CD1c-positive myeloid dendritic cell (primary cell): ENCODE results near the gene TAF13.
"Not testable (repeated sequence)": the region's sequence is repeated elsewhere in the genome, so short reads cannot be mapped to it uniquely, and the experiment has no call there.

Experiments
- DNase-seq: peaks from one replicate; pipeline ENCODE4 v3.0.0-alpha.2; 2016; ENCODE audit errors: extremely low spot score

TAF13 gene

DNA sequence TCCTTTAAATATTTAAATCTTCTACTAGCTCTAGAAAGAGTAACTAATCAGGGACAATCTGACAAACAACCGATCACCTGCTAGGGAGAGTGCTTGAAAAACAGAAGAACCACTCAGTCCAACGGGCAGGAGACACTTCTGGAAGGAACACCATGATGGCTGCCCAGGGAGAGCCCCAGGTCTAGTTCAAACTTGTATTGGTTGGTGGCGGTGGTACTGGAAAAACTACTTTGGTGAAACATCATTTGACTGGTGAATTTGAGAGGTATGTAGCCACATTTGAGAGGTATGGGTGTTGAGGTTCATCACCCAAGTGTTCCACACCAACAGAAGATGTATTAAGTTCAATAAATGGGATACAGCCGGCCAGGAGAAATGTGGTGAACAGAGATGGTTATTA lies 29.1 kb downstream of the TAF13 start:
- DNase-seq = no peak

DNA sequence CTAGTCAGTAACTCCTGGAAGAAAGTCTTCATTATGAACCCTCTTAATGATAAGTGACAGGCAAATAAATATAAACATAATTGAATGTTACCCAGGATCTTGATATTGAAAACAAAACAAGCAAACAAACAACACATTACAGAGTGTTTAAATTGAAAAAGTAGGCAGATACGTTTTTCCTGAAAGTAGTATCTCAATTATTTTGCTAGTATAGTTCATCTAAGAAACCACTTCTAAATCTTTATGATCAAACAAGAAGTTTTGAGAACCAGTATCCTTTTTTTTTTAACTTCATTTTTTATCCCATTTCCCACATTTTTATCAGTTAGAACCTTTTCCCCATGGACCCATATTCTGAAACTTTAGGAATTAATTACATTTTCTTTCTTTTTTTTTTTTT lies 30.2 kb downstream of the TAF13 start:
- DNase-seq = no peak

DNA sequence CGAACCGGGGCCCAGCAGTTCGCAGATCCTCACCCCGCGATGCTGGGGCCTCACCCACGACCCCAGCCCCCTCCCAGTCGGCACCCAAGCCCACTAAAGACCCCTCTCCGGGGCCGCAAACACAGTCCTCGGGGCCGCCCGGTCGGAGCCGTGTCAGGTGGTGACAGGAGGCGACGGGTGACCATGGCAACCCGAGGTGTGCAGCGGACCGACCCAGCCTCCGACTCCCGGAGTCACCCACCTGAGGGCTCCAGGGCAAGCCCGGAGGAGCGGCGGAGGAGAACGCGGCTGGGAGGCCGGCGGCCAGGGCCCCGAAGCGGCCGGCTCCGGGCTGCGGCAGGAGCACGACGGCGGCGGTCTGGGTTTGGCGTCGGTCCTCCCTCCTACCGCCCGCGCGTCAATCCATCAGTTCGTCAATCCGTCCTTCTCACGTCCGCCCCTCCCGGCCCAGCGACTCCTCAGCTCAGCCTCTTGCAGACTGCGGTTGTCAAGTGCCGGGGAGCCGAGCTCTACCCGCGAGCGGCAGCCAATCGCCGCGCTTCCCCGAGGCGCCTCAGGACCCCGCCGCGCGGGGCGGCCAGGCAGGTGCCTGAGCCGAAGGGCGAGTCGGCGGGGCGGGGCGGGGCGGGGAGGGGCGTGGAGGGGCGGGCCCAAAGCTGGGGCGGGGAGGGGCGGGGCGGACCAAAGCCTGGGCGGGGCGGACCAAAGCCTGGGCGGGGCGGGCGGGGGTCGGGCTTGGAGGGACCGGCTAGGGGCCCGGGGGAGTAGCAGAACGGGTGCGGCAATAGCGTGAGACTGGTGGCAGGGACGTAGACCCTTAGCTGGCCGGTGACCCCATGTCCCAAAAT lies 34.0 kb downstream of the TAF13 start, which contains the start of gene WDR47:
TSS of gene WDR47 (minus strand) at position 482 of the 848 bp plus-strand sequence. CDS start 18,590 bp downstream, outside the sequence.
- DNase-seq = peak; percentile 99

DNA sequence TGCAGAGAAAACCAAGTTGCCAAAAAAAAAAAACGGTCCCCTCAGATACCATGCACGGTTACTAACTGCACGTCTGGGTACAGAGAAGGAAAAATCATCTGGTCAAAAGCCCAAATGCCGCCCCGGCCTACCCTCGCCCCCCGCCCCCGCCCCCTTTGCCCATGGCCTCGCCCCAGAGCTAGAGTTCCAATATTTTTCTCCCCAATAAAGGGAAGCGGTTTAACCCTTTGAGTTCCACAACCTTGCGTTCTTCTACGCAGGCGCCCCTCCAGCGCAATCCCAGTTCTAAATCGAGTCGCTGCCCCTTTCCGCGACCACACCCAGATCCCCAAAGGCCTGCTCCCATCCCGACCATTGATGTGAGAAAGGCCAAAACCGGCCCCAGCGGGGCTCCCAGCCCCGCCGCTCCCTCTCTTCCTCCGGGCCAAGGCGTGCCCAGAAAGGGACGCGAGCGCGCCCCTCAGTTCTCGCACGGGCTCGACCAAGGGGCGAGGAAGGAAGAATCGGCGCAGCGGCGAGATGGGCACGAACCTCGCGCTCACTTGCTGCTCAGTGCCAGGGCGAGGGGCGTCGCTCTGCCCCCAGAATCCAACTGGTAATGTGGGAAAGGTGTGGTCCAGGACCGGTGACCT lies 34.7 kb downstream of the TAF13 start:
- peak; percentile 33 for DNase-seq

DNA sequence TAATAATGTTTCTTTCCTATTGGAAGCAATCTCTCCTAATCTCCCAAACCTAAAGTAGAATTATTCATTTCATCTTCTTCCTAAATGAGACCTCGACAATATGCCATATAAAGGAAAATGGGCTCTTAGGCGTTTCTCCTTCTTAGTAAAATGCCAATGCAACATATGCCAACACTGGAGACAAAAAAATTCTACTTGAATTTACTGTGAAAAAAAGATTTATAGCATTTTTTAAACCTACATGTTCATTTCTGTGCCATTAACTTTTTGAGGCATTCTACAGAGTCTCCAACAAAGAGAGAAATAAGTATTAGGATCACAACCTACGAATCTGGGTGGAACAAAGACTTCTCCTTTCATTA lies 35.2 kb downstream of the TAF13 start:
- DNase-seq = peak; percentile 32

DNA sequence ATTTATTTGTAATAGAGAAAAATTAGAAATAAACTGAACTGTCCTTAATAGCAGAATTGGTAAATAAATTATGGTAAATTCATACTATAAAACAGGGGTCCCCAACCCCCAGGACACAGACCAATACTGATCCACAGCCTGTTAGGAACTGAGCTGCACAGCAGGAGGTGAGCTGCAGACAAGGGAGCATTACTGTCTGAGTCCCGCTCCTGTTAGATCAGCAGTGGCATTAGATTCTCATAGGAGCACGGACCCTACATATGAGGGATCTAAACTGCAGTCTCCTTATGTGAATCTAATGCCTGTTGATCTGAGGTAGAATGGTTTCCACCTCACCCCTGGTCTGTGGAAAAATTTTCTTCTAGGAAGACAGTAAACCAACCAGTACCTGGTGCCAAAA lies 41.4 kb downstream of the TAF13 start:
- DNase-seq = no peak

DNA sequence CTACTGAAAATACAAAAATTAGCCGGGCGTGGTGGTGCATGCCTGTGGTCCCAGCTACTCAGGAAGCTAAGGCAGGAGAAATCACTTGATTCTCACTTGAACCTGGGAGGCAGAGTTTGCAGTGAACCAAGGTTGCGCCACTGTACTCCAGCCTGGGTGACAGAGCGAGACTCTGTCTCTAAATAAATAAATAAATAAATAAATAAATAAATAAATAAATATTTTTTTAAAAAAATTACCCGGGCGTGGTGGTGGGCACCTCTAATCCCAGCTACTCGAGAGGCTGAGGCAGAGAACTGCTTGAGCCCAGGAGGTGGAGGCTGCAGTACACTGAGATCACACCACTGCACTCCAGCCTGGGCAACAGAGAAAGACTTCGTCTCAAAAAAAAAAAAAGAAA lies 46.3 kb downstream of the TAF13 start:
- DNase-seq = not testable (repeated sequence)

DNA sequence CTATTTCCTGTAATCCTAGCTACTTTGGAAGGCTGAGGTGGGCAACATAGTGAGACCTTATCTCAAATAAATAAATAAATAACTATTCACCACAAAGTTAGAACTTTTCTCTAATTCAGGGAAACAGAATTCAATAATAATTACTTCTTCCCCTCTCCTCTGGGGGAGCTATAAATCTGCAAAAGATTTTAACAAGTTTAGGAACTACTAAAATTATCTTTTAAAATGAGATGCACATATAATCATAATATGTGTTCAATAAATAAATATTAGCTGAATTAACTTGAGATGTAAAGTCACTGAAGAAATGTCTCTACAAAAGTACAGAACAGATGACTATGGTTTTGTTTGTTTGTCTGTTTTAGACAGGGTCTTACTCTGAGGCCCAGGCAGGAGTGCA lies 48.0 kb downstream of the TAF13 start:
- DNase-seq = peak; percentile 6

DNA sequence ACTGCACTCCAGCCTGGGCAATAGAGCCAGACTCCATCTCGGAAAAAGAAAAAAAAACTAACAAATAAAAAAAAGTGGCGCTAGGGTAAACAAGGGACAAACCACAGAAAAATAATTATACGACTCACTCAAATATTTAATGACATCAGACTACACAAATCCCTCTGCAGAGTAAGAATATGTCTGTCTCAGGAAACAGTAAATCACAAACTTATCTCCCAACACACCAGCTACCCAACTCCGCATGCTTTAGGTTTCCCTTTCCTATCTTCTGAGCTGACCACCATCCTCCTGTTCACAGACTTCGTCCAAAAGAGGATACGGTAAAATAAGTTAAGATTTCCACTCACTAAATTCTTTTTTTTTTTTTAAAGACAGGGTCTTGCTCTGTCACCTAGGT lies 50.1 kb downstream of the TAF13 start:
- no peak for DNase-seq

DNA sequence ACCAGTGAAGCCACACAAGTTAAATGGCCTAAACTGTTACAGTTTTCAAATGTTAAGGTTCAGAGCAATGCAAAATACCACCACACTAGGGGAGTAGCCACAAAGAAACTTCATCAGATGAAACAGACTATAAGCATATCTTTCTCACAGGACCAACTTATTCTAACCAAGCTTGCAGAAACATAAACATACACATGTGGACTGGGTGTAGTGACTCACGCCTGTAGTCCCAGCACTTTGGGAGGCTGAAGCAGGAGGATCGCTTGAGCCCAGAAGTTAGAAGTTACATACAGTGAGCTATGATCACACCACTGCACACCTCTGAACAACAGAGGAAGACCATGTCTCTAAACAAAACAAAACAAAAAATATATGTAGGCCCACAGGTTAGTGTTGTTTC lies 51.2 kb downstream of the TAF13 start:
- DNase-seq = no peak

DNA sequence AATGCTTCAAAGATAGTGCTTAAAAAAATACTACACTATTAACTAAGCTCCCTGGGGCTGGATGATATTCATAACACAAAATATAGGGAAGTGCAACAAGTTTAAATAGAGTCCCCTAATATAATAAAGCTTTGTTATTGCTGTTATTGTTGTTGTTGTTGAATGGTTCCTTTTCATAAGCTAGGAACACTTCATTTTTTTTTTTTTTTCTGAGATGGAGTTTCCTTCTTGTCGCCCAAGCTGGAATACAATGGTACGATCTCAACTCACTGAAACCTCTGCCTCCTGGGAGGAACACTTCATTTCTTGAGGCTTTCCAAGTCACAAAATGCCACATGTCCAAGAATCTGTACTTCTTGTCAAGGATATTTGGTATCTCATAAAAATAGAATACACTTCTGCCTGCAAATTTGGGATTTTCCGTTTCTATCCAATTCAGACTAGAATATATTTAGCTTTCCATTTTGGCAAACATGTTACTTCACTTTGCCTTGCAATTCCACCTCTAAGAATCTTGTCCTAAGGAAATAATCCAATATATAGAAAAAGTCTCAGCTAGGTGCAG lies 55.0 kb downstream of the TAF13 start:
- DNase-seq = no peak

DNA sequence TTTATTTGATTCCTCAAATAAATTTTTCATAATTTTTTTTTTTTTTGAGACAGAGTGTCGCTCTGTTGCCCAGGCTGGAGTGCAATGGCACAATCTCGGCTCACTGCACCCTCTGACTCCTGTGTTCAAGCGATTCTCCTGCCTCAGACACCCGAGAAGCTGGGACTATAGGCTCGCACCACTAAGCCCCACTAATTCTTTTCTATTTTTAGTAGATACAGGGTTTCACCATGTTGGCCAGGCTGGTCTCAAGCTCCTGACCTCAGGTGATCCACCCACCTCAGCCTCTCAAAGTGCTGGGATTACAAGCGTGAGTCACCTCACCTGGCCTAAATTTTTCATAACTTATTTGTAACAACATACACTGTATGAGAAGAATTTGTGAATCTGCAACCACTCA lies 58.1 kb downstream of the TAF13 start:
- DNase-seq = not testable (repeated sequence)

DNA sequence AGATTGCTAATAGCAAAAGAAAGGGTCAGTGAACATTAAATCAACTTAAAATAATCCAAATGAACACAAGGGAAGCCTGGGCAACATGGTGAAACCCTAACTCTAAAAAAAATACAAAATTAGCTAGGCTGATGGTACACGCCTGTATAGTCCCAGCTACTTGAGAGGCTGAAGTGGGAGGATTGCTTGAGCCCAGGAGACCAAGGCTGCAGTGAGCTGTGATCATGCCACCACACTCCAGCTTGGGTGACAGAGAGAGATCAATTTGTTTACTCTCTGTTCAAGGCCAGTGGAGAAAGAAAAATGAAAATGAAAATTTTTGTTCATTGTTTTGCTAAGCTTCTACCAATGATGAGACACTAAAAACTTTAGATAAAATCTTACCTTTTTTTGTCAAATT lies 58.7 kb downstream of the TAF13 start:
- no peak for DNase-seq
